SH-SY5Y (cell line): ENCODE results near the gene KCNK5.

ENCODE experiments used
- GATA2 ChIP-seq: IDR thresholded peaks from 2 replicates; pipeline ENCODE4 v1.6.1; 2011; ENCODE audit warnings: mild to moderate bottlenecking, low read depth, low read length
- GATA3 ChIP-seq: IDR thresholded peaks from 2 replicates; pipeline ENCODE4 v1.6.1; 2011; ENCODE audit warnings: low read depth, mild to moderate bottlenecking, low read length, moderate library complexity

DNA sequence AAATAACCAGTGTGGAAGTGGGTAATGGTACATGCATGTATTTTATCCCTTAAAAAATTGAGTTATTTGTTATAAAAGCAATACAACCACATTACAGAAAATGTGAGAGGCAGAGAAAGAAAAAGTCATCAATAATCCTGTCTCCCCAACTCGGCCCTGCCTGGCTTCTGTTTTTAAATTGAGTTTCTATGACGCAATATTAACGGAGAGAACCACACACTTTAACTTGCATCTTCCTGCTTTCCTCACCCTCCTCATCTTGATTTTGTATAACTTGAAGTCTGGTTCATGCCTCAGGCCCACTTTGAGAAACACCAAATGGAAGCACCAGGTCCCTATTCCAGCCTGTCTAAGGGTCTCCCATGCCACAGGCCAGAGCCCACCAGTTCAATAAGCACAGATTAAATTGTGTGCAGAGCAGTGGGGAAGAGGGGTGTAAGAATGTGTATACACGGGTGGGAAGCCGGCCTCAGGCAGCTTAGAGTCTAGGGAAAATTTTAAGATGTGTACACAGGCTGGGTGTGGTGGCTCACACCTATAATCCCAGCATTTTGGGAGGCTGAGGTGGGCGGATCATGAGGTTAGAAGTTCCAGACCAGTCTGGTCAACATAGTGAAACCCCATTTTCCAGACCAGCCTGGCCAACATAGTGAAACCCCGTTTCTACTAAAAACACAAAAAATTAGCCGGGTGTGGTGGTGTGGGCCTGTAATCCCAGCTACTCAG is 15.9 kb downstream of the KCNK5 start:
- TF ChIP-seq GATA3 (no peak), GATA2 (no peak)
